NK-92 (cell line): ENCODE data around the gene NME3.

Experiments
- DNase-seq: peaks from one replicate; lab custom pipeline; 2025; ENCODE audit not compliant: unreplicated experiment; lab: John Stamatoyannopoulos, UW

Gene NME3

GRCh38 chr16:1781758-1782407 is 10.5 kb upstream of the NME3 start:
- no peak for DNase-seq

- no peak for DNase-seq
Measured at GRCh38 chr16:1781254-1781653, 9.9 kb upstream of the NME3 start.

- no peak for DNase-seq
Measured at GRCh38 chr16:1780677-1781072, 9.3 kb upstream of the NME3 start.

GRCh38 chr16:1779741-1780676 is 8.7 kb upstream of the NME3 start:
- DNase-seq = no peak

GRCh38 chr16:1779234-1779701 is 7.9 kb upstream of the NME3 start:
- no peak for DNase-seq

GRCh38 chr16:1778200-1779179 is 7.1 kb upstream of the NME3 start:
- DNase-seq = no peak

- DNase-seq = no peak
Measured at GRCh38 chr16:1777375-1778199, 6.2 kb upstream of the NME3 start.

GRCh38 chr16:1776991-1777374 is 5.6 kb upstream of the NME3 start:
- DNase-seq = no peak

- DNase-seq = no peak
Measured at GRCh38 chr16:1776672-1776955, 5.3 kb upstream of the NME3 start.

- no peak for DNase-seq
Measured at GRCh38 chr16:1775846-1776671, 4.7 kb upstream of the NME3 start.

GRCh38 chr16:1775006-1775845 is 3.9 kb upstream of the NME3 start:
- no peak for DNase-seq

GRCh38 chr16:1774448-1774780 is 3.1 kb upstream of the NME3 start:
- no peak for DNase-seq

- no peak for DNase-seq
Measured at GRCh38 chr16:1773703-1774447, 2.5 kb upstream of the NME3 start.

- DNase-seq = no peak
Measured at GRCh38 chr16:1772908-1773702, 1.8 kb upstream of the NME3 start, which contains the start of gene MRPS34. Gene MRPS34, minus strand, starts transcription at chr16:1773134. Its CDS starts 15 bp downstream, at chr16:1773119.

- no peak for DNase-seq
Measured at GRCh38 chr16:1772362-1772907, 1.1 kb upstream of the NME3 start, which contains the start of gene EME2. Gene EME2, plus strand, starts transcription at chr16:1772810. Its CDS starts 418 bp downstream, at chr16:1773228.

- DNase-seq = no peak
Measured at GRCh38 chr16:1771864-1772361, 570 bp upstream of the NME3 start.
